B cell (primary cell): ENCODE measurements around the gene TLE5. TPM values are rescaled to one million over a fixed set of nuclear protein-coding genes. Genes with fewer than 3 reads are reported as not detected.
A peak's percentile ranks its signal among the peaks of the same experiment; 100 is the strongest.

Source experiments
- ATAC-seq: fragments of 200-7000 bp; cut with Tn5 transposase; one replicate; pipeline ENCODE4 v1.10.0; 2021; ENCODE audit warnings: low read depth, mild to moderate bottlenecking, moderate number of reproducible peaks, moderate library complexity
- CTCF ChIA-PET: fragments of 350-600 bp; sonication (Branson Sonifier 250); formaldehyde crosslinking; loops from one replicate; lab custom pipeline; 2021; ENCODE audit warnings: antibody characterized with exemption, inconsistent platforms; lab: Charles Lee
- POLR2A ChIA-PET: fragments of 350-600 bp; sonication (Branson Sonifier 250); formaldehyde crosslinking; loops from one replicate; lab custom pipeline; 2021; ENCODE audit warnings: antibody characterized with exemption; lab: Charles Lee
- DNase-seq: peaks from one replicate; pipeline ENCODE4 v3.0.0; 2013
- H2AFZ ChIP-seq: 2 replicates; pipeline ENCODE4 v1.6.1; 2012; ENCODE audit warnings: mild to moderate bottlenecking, low read depth, low read length; ENCODE audit not compliant: insufficient read depth, poor library complexity, severe bottlenecking
- H3K27ac ChIP-seq, 2 donors: 1 replicate in 1 of 2; 2 replicates in 1 of 2; pipeline ENCODE4 v1.5.1; 2012 to 2013; ENCODE audit warnings: low read length in 2 of 2, mild to moderate bottlenecking in 2 of 2, moderate library complexity in 1 of 2
- H3K27me3 ChIP-seq, 4 experiments: fragments of 200-600 bp in 1 of 4; sonication (generic) in 1 of 4; replicated peaks in 1 of 4; 1 replicate in 2 of 4; 2 replicates in 2 of 4; pipeline versions ENCODE4 v1.6.1 to v1.7.0; 2013 to 2016; ENCODE audit warnings: low read length in 3 of 4, mild to moderate bottlenecking in 2 of 4, mixed read lengths in 1 of 4, moderate library complexity in 1 of 4; ENCODE audit not compliant: insufficient read depth in 4 of 4, control insufficient read depth in 3 of 4; ENCODE audit errors: control extremely low read depth in 1 of 4
- H3K36me3 ChIP-seq, 2 experiments: replicated peaks in 1 of 2; 1 replicate in 1 of 2; 2 replicates in 1 of 2; pipeline versions ENCODE4 v1.6.1 to v1.7.1; 2013; ENCODE audit warnings: low read length in 1 of 2; ENCODE audit not compliant: insufficient read depth in 2 of 2, control insufficient read depth in 1 of 2; ENCODE audit errors: control extremely low read depth in 1 of 2, extremely low read depth in 1 of 2
- H3K4me1 ChIP-seq, 2 donors: fragments of 200-600 bp in 1 of 2; sonication (generic) in 1 of 2; 1 replicate in 1 of 2; 2 replicates in 1 of 2; pipeline versions ENCODE4 v1.5.1 to v1.6.1; 2013 to 2017; ENCODE audit warnings: low read length in 2 of 2; ENCODE audit not compliant: control insufficient read depth in 2 of 2, insufficient read depth in 2 of 2
- H3K4me2 ChIP-seq: replicated peaks from 2 replicates; pipeline ENCODE3; 2012; ENCODE audit warnings: mild to moderate bottlenecking, low read depth, low read length; ENCODE audit not compliant: poor library complexity, severe bottlenecking
- H3K4me3 ChIP-seq, 5 experiments: fragments of 200-600 bp in 1 of 5; sonication (generic) in 1 of 5; 1 replicate in 3 of 5; 2 replicates in 2 of 5; pipeline versions ENCODE4 v1.5.1 to v1.7.0; 2011 to 2016; ENCODE audit warnings: low read length in 4 of 5, mild to moderate bottlenecking in 4 of 5, low read depth in 2 of 5, control low read depth in 1 of 5, moderate library complexity in 1 of 5; ENCODE audit not compliant: insufficient read depth in 1 of 5; ENCODE audit errors: control extremely low read depth in 1 of 5, extremely low read depth in 1 of 5
- H3K79me2 ChIP-seq: fragments of 200-600 bp; sonication (generic); one replicate; pipeline ENCODE4 v1.6.0; 2016; ENCODE audit warnings: low read length; ENCODE audit not compliant: control insufficient read depth, insufficient read depth
- H3K9ac ChIP-seq: fragments of 200-600 bp; sonication (generic); 2 replicates; pipeline ENCODE4 v1.6.1; 2017; ENCODE audit warnings: mild to moderate bottlenecking, low read length, moderate library complexity
- H3K9me3 ChIP-seq, 3 donors: one replicate each; pipeline versions ENCODE4 v1.6.1 to v1.7.1; 2013; ENCODE audit warnings: low read length in 2 of 3; ENCODE audit not compliant: control insufficient read depth in 2 of 3, insufficient read depth in 1 of 3; ENCODE audit errors: control extremely low read depth in 1 of 3
- H4K20me1 ChIP-seq: 2 replicates; pipeline ENCODE4 v1.6.0; 2012; ENCODE audit warnings: mild to moderate bottlenecking, low read length; ENCODE audit not compliant: insufficient read depth, control insufficient read depth, poor library complexity, severe bottlenecking
- H3K27ac Mint-ChIP-seq: one replicate; pipeline ENCODE4 v1.8.0; 2021; ENCODE audit warnings: mixed read lengths
- H3K27me3 Mint-ChIP-seq: one replicate; pipeline ENCODE4 v1.8.0; 2021; ENCODE audit warnings: mixed read lengths
- H3K4me1 Mint-ChIP-seq: one replicate; pipeline ENCODE4 v1.8.0; 2021; ENCODE audit warnings: mixed read lengths
- H3K4me3 Mint-ChIP-seq: one replicate; pipeline ENCODE4 v1.8.0; 2021; ENCODE audit warnings: mixed read lengths
- H3K9me3 Mint-ChIP-seq: one replicate; pipeline ENCODE4 v1.8.0; 2022; ENCODE audit warnings: mixed read lengths; ENCODE audit not compliant: insufficient read depth
- EZH2 ChIP-seq: IDR thresholded peaks from 2 replicates; pipeline ENCODE4 v1.6.1; 2012; ENCODE audit warnings: borderline replicate concordance, low read depth, mild to moderate bottlenecking, moderate library complexity, low read length; ENCODE audit not compliant: insufficient read depth, poor library complexity, severe bottlenecking
- WGBS: methylation state at CpG from one replicate; pipeline ENCODE4 v1.1.5; 2013; ENCODE audit warnings: missing lambda C conversion rate; ENCODE audit not compliant: insufficient coverage; 5-methylcytosine and 5-hydroxymethylcytosine counted together
- intact Hi-C: fragments of 100-400 bp; cut with micrococcal nuclease; formaldehyde crosslinking; loops from one replicate; pipeline ENCODE4 v1.10.0; 2022
- polyA plus RNA-seq: library from polyadenylated mRNA; depleted of rRNA; stranded (reverse); fragments of >200 nt; gene quantifications from 2 replicates; pipeline ENCODE4 v1.2.3, GENCODE V29; 2012
- total RNA-seq, 2 donors: library from RNA; stranded (reverse); fragments of 120-200 nt in 1 of 2; gene quantifications; 1 replicate in 1 of 2; 2 replicates in 1 of 2; pipeline versions ENCODE4 v1.2.3 to v1.2.4, GENCODE V29; 2013 to 2022
- TF ChIP-seq, protein P1 (sequence below): fragments of 200-600 bp; IDR thresholded peaks from one replicate; pipeline ENCODE4 v1.8.0; 2022; ENCODE audit warnings: antibody characterized with exemption, mild to moderate bottlenecking

Gene TLE5
- total and polyA plus RNA-seq, 2 donors (not counting 1 experiment from before 2014, with no cell fraction given), result 697 to 1,132 TPM

DNA sequence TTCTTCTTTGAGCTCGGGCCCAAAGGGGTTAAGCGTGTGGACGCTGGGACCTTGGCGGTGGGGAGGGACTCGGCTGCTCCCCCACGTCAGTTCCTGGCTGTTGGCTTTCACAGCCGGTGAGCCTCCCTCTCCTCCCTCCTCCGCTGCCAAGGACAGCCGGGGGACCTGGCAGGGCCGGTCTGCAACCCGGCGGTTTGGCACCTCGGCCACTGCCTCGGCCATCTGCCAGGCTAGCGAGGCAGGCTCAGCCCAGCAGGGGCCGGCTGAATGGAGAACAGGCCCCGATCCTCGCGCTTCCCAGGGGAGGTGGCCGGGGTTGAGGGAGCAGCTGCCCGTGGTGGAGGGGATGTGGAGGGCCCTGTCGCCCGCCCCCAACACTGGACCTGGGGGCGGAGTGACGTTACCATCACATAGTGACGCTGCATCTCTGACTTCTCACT, 5.0 kb downstream of the TLE5 start:
- no peak for DNase-seq
- intact Hi-C loops, result no loop called here
- no peak for TF ChIP-seq EZH2
- TF ChIP-seq, protein P1, sequence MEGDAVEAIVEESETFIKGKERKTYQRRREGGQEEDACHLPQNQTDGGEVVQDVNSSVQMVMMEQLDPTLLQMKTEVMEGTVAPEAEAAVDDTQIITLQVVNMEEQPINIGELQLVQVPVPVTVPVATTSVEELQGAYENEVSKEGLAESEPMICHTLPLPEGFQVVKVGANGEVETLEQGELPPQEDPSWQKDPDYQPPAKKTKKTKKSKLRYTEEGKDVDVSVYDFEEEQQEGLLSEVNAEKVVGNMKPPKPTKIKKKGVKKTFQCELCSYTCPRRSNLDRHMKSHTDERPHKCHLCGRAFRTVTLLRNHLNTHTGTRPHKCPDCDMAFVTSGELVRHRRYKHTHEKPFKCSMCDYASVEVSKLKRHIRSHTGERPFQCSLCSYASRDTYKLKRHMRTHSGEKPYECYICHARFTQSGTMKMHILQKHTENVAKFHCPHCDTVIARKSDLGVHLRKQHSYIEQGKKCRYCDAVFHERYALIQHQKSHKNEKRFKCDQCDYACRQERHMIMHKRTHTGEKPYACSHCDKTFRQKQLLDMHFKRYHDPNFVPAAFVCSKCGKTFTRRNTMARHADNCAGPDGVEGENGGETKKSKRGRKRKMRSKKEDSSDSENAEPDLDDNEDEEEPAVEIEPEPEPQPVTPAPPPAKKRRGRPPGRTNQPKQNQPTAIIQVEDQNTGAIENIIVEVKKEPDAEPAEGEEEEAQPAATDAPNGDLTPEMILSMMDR, result no peak
- no peak for ATAC-seq
- peaks cover 83% of the 10 kb centered on the region for H4K20me1 ChIP-seq
- peak overlapping the region in 1 of 2 donors; percentile 5 for H3K27ac ChIP-seq
- H3K4me3 Mint-ChIP-seq, result no peak overlapping the region
- H3K4me3 ChIP-seq, result no peak overlapping the region
- no peak overlapping the region for H2AFZ ChIP-seq
- peaks cover 33% of the 10 kb centered on the region for H3K4me1 Mint-ChIP-seq
- CTCF ChIA-PET, result interaction anchor here (1.0 to 1.5 kb wide), 2 partner anchors 21 to 46 kb away, joined by 4 to 5 read pairs; no protein-coding TSS in a partner anchor
- H3K79me2 ChIP-seq, result peaks cover 23% of the 10 kb centered on the region
- 96% methylated on average over 26 of the region's 26 CpGs for WGBS
- no peaks in the 10 kb centered on the region for H3K27me3 ChIP-seq
- H3K27me3 Mint-ChIP-seq, result no peaks in the 10 kb centered on the region
- no peaks in the 10 kb centered on the region for H3K9me3 Mint-ChIP-seq
- peaks cover 10 to 37% of the 10 kb centered on the region in 2 donors for H3K4me1 ChIP-seq
- no peak overlapping the region for H3K4me2 ChIP-seq
- POLR2A ChIA-PET, result interaction anchor here (2.0 kb wide), 1 partner anchor 21 kb away, joined by 7 read pairs; no protein-coding TSS in a partner anchor
- H3K9me3 ChIP-seq, result no peaks in the 10 kb centered on the region
- H3K27ac Mint-ChIP-seq, result no peak overlapping the region
- H3K36me3 ChIP-seq, result peaks cover 10 to 75% of the 10 kb centered on the region in 2 experiments
- H3K9ac ChIP-seq, result no peak overlapping the region

DNA sequence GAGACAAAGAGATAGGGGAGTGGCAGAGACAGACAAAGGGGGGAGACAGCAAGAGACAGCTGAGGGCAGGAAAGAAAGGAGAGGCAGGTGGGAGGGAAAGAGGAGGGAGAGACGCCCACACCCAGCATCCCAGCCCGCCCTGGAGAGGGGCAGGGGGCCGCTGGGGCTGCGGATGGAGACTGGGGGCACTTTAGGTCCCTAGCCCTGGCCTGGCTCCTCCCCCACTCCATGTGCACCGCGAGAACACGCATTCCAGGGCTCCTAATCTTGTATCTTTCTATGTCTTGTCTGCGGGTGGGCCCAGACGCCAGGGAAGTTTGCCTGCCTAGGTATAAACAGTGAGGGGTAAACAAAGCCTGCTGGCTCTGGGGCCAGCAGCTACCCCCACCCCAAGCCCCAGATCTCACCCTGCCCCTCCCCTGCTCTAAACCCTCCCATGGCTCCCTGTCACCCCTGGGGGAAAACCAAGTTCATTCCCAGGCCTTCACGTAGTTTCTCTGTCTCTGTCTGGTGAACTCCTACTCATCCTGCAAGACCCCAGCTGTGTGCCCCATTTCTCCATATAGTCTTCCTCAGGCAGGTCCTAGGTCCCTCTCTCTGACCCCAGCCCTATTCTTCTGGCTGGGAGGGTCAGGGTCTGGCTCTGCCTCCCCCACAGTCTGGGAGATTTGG, 5.7 kb downstream of the TLE5 start:
- ChIA-PET POLR2A (interaction anchor here (0.5 to 2.0 kb wide), 3 partner anchors 20 to 661 kb away, joined by 5 to 7 read pairs (median 5); no protein-coding TSS in a partner anchor), CTCF (interaction anchor here (1.0 to 1.5 kb wide), 2 partner anchors 20 to 47 kb away, joined by 4 to 5 read pairs; no protein-coding TSS in a partner anchor)
- no peaks in the 10 kb centered on the region for H3K9me3 Mint-ChIP-seq
- peaks cover 10 to 78% of the 10 kb centered on the region in 2 experiments for H3K36me3 ChIP-seq
- H3K4me1 Mint-ChIP-seq, result peaks cover 33% of the 10 kb centered on the region
- H3K9me3 ChIP-seq, result no peaks in the 10 kb centered on the region
- H3K79me2 ChIP-seq, result peaks cover 23% of the 10 kb centered on the region
- no peak for TF ChIP-seq EZH2
- TF ChIP-seq, protein P1, result no peak
- no peak overlapping the region for H3K4me2 ChIP-seq
- no peak for DNase-seq
- H3K27me3 Mint-ChIP-seq, result no peaks in the 10 kb centered on the region
- H3K4me3 ChIP-seq, result no peak overlapping the region
- ATAC-seq, result no peak
- H4K20me1 ChIP-seq, result peaks cover 86% of the 10 kb centered on the region
- peaks cover 10 to 37% of the 10 kb centered on the region in 2 donors for H3K4me1 ChIP-seq
- no peak overlapping the region for H3K4me3 Mint-ChIP-seq
- peak overlapping the region; percentile 56 for H3K27ac Mint-ChIP-seq
- H2AFZ ChIP-seq, result no peak overlapping the region
- no peaks in the 10 kb centered on the region for H3K27me3 ChIP-seq
- intact Hi-C loops, result no loop called here
- no peak overlapping the region for H3K9ac ChIP-seq
- no peak overlapping the region for H3K27ac ChIP-seq
- 98% methylated on average over 5 of the region's 10 CpGs for WGBS
